ENCODE results near the gene CAMK2G.
"Not testable (repeated sequence)": the region's sequence is repeated elsewhere in the genome, so short reads cannot be mapped to it uniquely, and the experiment has no call there.

Gene CAMK2G

DNA sequence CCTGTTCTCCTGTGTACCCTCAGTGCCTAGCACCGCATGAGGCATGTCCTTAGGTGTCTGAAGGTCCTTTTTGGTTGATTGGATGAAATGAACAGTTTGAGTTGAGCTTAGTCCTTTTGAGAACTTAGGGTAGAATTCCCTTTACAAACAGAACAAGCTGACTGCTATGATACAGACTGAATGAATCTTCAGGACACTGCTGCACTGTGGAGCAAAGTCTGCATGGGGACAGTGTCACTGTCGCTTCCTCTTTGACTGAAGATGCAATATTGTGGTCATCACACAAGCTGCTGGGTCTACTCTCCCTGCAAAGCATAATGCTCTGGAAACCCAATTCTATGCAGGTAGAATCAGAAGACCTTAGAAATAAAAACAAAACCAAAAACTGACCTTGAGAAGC lies 28.0 kb upstream of the CAMK2G start:
- no peak for DNase-seq (ENCODE audit: low read depth in 3 of 3)

- no peak for DNase-seq (ENCODE audit: low read depth in 3 of 3)
These were observed 26.9 kb upstream of the CAMK2G start for GRCh38 chr10:73901261-73901660.

DNA sequence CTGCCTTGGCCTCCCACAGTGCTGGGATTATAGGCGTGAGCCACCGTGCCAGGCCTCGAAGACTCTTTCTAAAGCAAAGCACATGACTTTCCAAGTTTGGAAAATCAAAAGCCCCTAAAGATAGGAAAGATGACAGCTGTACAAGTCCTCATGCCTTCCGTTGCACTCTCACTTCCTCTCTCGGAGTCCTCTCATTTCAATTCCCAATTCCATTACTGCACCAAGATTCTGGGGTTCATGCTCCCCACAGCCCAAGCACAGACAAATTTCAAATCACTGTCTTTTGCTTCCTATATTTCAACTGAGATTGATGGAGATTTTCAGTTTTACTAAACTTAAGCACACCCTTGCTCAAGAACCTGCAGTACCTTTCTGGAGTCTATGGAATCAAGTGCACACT lies 25.7 kb upstream of the CAMK2G start:
- DNase-seq (ENCODE audit: low read depth in 3 of 3) = no peak

GRCh38 chr10:73899423-73899822 lies 25.1 kb upstream of the CAMK2G start:
- no peak for DNase-seq (ENCODE audit: low read depth in 3 of 3)

- no peak for DNase-seq (ENCODE audit: low read depth in 3 of 3)
These were observed 24.5 kb upstream of the CAMK2G start for GRCh38 chr10:73898730-73899410.

DNA sequence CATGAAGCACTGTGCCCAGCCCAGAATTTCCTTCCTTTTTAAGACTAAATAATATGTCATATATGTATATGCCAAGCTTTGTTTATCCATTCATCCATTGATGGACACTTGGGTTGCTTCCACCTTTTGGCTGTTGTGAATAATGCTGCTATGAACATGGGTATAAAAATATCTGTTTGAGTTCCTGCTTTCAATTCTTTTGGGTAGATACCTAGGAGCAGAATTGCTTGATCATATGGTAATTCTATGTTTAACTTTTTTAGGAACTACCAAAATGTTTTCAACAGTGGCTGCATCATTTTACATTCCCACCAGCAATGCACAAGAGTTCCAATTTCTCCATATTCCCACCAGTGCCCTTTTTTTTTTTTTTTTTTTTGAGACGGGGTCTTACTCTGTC lies 23.3 kb upstream of the CAMK2G start:
- no peak for DNase-seq (ENCODE audit: low read depth in 3 of 3)

DNA sequence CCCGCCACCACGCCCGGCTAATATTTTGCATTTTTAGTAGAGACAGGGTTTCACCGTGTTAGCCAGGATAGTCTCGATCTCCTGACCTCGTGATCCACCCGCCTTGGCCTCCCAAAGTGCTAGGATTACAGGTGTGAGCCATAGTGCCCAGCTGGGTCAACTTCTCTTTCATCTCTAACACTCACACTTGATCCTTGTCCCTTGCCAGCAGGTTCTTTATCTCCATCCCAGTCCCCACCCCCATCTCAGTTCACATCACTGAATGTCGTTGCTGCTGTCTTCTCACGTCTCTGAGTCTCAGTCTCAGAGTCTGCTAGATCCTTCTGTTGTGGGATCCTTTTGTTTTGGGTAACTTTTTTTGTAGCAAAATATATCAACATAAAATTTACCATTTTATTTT lies 21.0 kb upstream of the CAMK2G start:
- DNase-seq (ENCODE audit: low read depth in 3 of 3) = not testable (repeated sequence)

GRCh38 chr10:73894245-73894971 lies 20.1 kb upstream of the CAMK2G start:
- DNase-seq (ENCODE audit: low read depth in 3 of 3) = no peak

DNA sequence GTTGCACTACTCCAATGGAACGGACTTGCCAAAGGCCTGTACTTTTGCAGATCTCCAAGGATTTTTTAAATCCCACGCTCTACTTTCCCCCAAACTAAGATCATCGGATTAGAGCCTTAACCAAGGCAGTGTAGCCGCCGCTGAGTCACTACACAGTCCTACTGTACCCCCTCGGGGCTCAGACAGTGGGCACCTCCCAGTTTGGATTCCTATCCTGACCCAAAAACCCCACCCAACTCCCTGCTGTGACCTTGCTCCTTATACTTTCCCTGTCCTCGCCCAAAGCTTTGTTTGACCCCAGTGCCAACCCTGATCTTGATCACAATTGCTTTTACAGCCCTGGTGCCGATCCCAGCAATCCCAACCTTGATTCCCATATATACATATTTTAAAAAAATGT lies 19.1 kb upstream of the CAMK2G start:
- no peak for DNase-seq (ENCODE audit: low read depth in 3 of 3)

DNA sequence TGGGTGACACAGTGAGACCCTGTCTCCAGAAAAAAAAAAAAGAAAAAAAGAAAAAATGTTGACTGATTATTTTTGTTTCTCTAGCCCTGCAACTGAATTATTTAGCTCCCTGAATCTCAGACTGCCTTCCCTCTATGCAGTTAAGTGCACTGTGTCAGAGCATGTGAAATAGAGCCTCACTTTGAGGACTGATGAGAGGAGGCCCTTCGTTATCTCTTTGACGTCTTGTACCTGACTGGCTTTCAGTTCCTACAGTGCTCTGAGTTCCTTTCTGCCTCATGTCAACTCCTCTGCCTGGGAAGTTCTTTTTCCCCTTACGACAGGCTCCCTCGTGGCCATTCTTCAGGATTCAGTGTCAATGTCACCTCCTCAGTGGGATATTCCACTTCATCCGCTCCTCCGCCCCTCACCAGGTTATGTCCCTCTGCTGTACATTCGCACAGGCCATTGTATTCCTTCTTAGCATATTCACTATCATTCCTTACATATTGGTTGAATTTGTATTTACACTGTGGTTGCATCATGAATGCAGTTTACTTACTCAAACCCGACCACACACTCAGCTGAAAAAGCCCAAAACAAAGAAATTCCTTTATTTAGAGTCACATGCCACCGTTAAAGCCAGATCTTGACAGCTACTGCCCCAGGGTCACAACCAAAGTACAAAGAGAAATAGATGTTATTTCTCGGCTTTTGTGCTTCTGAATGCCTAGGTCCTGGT lies 18.1 kb upstream of the CAMK2G start:
- no peak for DNase-seq (ENCODE audit: low read depth in 3 of 3)

DNA sequence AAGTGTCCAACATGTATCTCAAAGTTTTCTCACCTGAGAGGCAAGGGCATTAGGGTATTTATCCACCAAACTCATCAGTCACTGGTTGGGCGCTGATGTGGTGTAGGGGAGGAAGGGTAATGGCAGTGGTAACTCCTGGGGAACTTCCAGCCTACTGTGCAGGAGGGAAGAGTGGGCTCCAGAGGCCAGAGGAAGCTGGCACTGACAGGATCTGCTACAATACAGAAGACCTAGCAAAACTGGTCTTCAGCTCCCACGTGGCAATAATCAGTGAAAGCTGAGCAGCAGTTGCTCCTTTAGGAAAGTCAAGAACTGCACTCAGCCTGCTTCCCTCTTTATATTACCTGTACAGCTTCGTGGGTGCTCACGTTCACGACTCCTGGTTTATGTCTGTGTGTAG lies 17.2 kb upstream of the CAMK2G start:
- DNase-seq (ENCODE audit: low read depth in 3 of 3) = no peak

DNA sequence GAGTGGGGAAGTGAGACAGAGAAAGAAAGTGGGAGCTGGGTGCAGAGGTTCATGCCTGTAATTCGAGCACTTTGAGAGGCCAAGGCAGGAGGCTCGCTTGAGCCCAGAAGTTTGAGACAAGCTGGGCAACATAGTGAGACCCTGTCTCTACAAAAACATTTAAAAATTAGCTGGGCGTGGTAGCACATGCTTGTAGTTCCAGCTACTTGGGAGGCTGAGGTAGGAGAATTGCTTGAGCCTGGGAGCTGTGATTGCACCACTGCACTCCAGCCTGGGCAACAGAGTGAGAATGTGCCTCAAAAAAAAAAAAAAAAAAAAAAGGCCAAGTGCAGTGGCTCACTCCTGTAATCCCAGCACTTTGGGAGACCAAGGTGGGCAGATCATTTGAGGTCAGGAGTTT lies 16.5 kb upstream of the CAMK2G start:
- not testable (repeated sequence) for DNase-seq (ENCODE audit: low read depth in 3 of 3)

DNA sequence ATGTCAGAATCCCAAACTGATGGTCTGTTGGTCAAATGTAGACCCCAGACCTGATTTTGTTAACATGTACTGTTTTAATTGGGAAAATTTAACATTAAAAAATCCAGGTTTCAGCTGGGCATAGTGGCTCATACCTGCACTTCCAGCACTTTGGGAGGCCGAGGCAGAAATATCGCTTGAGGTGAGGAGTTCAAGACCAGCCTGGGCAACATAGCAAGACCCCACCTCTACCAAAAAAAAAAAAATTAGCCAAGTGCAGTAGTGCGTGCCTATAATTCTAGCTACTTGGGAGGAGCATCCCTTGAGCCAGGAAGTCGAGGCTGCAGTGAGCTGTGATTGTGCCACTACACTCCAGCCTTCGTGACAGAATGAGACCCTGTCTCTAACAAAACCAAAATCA lies 15.9 kb upstream of the CAMK2G start:
- DNase-seq (ENCODE audit: low read depth in 3 of 3) = no peak

DNA sequence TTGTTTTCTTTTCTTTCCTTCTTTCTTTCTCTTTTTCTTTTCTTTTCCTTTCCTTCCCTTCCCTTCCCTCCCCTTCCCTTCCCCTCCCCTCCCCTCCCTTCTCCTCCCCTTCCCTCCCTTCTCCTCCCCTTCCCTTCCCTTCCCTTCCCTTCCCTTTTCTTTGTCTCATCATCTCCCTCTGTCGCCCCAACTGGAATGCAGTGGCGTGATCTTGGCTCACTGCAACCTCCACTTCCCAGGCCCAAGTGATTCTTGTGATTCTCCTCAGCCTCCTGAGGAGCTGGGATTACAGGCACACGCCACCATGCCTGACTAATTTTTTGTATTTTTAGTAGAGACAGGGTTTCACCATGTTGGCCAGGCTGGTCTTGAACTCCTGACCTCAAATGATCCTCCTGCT lies 15.1 kb upstream of the CAMK2G start:
- DNase-seq (ENCODE audit: low read depth in 3 of 3) = not testable (repeated sequence)

DNA sequence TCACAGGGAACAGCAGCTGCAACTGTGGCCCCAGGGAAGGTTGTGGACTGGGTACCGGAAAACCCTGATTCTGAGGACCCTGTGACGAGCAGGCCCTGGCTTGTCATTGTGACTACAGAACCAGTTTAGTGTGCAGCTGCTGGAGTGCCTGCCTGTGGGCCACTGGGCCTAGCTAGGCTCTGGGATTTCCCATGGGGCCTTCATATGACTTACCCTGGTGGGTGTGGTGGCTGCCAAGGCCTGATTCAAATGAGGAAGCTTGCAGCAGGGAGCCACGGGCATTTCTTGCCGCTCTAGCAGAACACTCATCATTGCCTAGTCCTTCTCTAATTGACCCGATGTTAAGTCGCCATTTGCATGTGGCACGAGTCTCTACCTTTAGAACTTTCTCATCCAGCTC lies 14.7 kb upstream of the CAMK2G start:
- no peak for DNase-seq (ENCODE audit: low read depth in 3 of 3)

GRCh38 chr10:73888514-73888913 lies 14.2 kb upstream of the CAMK2G start:
- DNase-seq (ENCODE audit: low read depth in 3 of 3) = no peak

GRCh38 chr10:73887294-73888039 lies 13.1 kb upstream of the CAMK2G start:
- DNase-seq (ENCODE audit: low read depth in 3 of 3) = no peak

DNA sequence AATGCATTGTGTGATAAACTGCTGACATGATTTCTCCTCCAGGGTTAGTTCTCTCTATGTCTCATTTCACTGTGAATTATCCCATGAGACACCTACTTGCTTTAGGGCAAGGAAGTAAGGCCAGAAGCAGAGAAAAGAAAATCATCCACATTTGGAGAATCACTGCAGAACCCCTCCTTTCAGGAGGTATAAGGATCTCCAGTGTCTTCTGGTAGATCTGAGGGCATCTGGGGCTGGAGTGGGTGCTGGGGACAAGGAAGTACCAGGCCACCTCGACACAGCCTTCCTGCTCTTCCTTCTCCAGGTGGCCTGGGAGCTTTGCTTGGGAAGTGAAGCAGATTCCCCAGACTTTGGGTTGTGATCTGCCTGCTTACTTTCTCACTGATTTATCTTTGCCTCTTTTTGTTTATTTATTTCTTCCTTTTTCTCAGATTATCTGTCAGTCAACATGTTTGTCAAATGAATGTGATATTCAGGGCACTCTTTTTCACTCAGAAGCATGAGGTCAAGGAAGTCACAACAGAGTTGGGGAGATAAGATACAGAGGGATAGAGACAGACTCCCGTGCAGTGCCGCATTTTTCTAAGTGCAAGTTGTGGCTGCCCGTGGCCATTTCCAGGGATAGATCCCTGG lies 12.4 kb upstream of the CAMK2G start:
- DNase-seq (ENCODE audit: low read depth in 3 of 3) = no peak

DNA sequence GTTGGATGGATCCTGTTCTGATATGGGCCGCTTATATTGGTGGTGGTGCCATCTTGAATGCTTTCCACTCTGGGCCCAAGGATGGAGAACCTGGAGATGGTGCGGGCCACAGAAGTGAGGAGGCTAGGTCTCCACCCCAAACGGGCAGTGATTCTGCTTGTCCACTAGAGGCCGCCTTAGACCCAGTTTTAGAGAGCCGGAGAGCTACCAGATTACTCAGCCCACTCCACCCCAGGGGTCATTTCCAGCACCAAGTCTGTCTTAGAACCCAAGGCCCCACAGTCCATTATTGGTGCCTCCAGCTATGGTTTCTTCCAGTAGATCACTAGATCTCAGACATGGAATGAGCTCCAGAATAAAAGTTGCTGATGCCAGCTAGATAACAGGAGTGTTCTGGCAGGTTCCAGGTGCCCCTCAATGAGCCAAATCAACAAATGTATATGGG lies 11.8 kb upstream of the CAMK2G start:
- DNase-seq (ENCODE audit: low read depth in 3 of 3) = peak in 2 of 3 experiments; percentile 40 to 53

- no peak for DNase-seq (ENCODE audit: low read depth in 3 of 3)
These were observed 9.7 kb upstream of the CAMK2G start for GRCh38 chr10:73884017-73884416.

DNA sequence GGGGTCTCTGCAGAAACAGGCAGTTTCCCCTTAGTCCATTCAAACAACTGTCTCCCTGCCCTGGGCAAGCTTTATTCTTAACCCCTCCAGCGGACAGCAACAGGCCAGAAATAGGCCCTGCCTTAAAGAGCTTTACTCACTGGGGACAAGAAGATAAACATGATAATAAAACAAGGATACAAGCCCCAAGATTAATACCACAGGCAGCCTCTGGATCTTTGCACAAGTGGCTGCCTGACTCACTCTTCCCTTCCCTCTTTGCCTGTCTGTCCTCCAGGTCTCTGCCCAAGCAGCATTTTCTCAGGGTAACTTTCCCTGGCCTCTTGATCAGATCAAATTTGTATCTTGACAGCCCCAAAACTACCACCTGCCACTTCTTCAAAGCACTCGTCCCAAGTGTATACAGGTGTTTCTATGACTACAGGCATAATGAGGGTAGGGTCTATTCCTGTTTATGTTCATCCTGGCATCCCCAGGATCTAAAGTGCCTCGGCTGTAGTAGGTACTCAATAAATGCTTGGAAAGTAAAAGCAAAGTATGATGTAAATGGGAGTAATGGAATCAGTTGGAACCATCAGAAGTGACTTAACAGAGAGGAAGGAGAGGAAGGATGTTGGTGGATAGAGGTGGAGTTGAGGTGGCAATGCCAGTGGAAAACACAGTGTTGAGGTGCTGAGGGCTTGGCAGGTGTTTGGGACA lies 7.0 kb upstream of the CAMK2G start:
- DNase-seq (ENCODE audit: low read depth in 3 of 3) = no peak
